Stimulated activated CD8-positive, alpha-beta memory T cell treated with anti-CD3 and anti-CD28 coated beads, Interleukin-12 subunit alpha, Interleukin-12 subunit beta, amount 100 ng/mL, for 4 hours (primary cell): ENCODE results near the gene GATB.

ENCODE experiments used
- DNase-seq: peaks from one replicate; pipeline ENCODE4 v3.0.0-alpha.2; 2020; ENCODE audit warnings: low read depth

The GATB gene

DNA sequence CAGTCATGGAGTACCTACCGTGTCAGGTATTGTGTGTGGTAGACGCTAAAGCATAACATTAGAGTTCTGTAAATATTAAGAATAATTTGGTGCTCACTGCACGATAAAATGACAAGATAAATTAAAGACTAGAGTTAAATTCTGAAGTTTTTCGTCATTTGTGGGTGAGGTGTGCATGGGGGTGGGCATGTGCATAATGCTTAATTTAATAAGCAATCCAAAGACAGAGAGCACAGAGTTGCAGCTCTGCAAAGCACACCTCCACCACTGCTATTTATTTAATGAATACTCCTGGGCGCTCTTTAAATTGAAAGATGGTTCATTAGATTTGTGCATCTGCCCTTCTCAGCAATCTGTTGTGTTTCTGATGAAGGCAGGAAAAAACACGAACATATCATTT, 62.6 kb downstream of the GATB start:
- DNase-seq: no peak

DNA sequence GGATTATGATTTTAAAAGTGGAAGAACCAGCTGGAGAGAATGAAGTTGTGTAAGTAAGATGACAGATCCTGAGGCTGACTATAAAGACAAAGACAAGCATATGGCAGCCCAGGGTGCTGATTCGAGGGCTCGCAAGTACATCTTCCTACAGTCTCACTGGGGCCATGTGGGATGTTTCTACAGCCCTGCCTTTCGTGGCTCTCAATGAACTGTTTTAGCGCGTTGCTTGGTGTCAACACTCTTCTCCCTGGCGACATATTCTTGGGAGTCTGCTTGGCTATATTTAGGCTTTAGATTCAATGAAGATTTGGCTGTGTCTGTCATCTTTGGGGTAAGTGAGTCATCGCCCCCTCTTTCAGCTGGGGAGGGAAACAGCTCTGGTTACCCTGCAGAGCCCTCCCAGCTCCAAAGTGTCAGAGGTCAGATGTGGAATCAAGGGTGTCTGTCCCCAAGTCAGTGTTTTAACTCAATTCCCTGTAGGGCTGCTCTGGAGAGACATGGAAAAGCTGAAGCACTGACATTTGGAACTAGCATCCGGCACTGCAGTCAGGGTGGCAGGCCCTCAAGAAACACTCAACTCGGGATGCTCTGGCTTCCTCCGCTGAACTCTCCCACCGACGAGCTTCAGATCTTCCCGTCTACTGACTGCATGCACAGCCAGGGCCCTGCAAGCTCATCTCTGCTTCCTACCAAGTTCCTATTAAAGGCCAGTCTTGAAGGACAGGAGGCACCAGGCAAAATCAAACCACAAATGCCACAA, 65.7 kb downstream of the GATB start:
- DNase-seq: no peak

DNA sequence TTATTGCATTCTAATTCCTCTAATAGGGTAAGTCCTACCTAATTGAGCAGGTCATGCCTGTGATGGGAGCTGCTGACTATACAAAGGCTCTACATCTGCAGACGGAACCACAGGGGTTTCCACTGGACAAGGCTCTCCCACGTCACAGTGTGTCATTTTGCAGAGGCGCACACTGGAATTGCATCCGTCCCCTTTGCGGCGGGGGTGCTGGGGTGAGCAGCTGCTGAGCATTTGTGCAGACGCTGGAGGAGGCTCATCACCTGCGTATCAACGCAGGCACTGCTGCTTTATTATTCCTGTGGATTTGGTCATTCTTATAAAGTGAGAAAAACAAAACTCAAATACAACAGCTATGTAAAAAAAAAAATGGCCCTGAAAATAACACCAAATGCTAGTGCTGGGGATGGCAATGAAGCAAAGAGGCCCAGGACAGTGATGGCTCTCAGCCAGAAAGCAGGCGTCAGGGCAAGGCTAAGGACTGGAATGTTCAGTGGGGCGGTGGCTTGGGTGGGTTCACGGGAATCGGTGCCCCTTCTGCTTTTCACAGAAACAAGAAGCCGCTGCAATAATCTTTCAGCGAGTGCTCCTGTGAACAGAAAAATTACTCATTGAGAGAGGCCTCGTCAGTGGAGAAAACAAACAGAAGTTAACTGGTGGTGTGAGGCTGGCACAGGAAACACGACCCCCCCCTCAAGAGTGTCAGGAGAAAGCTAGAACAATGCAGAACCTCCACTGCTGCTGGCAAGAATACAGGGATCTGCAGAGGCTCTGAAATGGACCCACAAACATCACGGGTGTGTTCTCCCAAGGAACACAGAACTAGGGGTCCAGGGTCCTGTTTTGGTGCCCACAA, 67.8 kb downstream of the GATB start:
- no peak for DNase-seq

DNA sequence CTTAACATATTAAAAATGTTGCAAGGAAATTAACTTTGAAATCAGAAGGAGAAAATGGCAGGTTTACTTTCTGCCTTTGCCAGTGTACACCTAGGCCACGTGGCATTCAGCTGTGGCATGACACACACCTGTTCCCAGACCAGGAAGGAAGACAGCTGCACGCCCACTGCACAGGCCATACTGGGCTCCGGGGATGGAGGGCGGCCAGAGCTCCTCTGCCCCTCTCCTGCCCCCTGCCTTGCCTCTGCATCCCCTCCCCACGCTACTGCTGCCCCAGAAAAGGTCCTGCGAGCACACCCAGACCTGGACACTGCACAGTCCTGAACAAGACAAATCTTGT, 68.4 kb downstream of the GATB start:
- DNase-seq: no peak

DNA sequence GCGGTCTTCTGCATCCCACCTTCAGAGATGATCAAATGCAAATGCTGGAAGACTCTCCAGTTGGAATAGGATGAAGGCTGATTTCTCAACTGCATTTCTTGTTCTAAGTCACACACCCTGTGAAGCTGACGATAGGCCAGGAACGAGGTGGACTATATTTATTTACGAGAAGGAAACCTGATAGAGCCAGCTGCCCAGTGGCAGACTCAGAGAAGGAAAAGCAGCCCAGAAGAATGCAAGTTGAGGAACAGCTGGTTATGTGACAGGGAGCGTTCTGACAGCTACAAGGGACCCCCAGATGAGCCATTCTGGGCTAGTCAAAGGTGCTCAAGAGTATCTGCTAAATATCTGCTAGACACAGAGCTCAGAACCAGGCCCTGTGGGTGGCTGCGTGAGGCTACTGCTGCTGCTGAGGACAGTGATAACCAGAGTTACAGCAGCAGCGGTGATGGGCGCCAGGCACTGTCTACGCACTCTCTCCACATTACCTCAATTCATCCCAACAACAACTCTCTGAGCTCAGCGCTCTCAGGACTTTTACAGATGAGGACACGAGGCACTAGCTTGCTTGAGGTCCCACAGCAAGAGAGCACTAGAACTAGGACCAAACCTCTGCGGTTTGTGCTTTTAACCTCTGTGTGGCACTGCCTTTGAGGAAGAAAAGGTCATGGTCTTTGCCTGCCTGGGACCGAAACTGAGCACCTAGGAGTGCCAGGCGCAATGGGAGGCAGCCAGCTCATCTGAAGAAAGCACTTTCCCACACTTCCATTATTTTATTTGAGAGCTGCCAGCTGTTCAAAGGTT, 69.0 kb downstream of the GATB start:
- DNase-seq: no peak

DNA sequence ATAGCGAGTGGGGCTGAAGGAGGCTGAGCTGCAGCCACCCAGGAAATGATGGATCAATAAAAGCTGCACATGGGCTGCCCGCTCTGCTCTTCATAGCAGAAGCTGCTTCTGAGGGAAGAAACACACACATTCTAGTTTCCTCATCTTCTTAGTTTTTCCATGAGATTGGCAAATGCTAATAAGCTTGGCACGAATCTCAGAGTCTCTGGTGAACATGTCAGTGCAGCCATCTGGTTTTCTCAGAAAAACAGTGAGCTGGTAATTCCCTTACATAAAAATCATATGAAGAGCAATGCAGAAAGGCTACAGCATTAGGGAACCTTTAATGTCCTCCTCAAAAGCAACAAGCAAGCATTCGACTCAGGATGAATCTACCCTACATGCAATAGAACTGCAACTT, 69.9 kb downstream of the GATB start:
- DNase-seq: no peak

DNA sequence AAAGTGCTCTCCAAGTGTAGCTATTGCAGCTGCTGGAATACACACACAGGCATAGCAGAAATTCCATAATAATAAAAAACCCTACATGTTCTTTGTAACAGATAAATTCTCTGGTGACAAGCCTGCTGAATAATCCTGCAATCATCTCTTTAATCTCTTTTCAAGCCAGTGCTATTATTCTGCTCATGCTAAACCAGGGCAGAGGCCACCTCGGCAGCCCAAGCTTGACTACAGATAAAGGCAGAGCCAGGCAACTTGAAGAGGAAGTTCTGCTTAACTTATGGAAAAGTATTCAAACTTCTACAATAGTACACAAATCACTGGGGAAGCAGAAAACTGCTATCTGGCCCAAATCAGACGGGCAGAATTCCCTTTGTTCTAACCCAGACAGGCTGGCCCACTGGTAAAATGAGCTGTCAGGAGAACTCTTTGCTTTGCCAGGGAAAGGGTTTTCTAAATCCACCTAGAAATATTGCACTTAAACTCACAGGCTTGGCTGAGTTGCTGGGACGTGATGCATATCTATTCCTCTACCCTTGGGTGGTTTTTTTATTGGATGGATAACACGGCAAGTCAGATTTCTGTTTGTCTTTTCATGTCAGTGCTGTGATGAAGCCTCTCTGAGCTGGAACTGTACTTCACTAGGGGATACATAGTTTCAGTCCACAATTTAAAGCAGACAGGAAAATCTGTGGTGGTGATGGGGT, 70.5 kb downstream of the GATB start:
- no peak for DNase-seq

DNA sequence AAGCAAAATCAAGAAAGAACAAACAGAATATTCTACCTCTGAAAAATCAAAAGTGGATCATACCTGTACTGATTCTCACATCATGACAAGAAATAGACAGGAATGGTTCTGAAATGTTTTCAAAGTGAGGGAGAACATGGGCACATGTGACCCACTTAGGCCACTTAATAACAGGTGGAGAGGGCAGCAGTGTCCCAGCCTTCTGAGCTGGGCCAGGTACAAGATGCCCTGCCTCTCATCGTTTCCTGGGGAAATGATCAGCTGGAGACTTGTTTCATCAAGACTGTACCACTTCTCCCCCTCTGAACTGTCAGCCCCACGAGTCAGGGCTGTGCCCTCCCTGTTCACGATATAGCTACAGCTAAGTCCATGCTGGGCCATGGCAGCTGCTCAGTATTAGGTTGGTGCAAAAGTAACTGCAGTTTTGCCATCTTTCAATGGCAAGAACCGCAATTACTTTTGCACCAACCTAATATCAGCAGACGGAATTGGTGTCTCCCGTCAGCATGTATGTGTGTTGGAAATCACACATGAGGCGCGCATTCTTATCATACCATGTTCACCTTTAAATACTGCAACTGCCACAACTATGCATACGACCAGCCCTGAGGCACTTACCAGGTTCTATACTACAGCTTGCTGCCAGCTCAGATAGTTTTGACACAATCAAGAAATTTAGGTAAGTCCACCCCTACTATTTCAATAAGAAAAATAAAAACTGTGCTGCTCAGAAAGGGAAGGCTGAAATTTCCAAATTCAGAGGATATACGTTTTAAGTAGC, 71.4 kb downstream of the GATB start:
- DNase-seq: no peak

DNA sequence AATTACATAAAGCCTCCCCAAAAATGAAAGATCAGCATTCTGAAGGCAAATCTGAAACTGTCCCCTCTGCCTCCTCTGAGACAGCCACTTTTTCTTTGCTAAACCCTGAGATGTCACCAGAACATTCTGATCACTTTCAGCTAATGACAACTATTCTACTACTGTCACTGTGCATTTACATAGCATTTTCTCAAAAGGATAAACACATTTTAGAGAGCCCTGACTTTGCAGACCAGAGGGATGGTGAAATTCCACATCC, 72.1 kb downstream of the GATB start:
- no peak for DNase-seq

DNA sequence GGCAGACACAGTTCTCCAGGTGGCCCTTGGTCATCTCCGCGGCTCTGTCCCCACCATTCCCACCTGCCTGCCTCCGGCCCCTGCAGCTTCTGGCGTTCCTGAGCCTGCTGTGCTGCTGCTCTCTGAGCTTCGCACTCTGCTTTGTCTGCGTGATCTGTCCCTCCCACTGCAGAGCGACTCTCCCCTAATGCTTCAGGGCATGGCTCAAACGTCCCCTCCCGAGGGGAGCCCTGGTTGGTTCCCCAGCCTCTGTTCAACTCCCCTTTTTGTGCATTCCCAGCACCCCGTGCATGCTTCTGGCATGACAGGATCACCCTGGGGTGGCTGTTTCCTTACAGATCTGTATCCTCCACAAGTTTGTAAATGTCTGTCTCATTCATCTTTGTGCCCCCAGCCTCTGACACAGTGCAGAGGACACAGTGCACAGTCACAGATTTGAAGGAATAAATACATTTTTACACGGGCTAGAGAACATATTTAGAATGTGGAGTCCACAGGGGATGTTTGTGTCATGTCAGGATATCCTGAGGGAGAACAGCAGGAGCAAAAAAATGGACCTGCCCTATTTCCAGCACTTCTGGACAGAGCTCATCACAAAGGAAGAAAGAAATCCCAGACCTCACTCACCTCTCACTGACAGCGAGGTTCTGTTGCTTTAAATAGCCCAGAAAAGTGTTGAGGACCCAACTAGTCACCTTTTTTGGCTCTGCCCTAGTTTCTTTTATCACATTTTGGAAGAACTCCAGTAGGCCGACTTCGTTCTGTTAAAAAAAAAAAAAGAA, 72.6 kb downstream of the GATB start:
- no peak for DNase-seq

DNA sequence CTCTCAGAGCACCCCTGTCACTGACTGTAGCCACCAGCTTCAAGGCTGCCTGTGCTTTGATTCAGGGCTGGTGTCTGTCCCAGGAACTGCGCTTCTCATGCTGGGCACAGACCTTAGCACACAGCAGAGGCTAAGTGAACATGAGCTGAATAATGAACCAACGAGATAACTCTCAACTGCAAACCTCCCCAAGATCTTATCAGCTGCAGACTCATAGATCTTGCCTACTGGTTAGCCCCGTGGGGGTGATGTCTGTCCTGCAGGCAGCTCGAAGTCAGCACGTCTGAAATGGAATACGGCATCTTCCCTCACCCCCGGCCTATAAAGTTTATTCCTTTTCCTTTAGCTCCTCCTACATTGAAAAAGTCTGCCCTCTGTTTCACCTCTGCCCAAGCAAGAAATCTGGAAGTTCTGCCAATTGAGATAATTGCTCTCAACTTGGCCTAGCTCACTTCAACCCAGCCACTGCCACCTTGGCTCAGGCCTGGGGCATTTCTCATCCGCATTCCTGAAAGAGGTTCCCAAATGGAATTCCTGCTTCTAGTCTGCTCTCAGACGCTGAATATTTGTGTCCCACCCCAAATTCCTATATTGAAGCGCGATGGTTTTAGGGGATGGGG, 73.7 kb downstream of the GATB start:
- no peak for DNase-seq

DNA sequence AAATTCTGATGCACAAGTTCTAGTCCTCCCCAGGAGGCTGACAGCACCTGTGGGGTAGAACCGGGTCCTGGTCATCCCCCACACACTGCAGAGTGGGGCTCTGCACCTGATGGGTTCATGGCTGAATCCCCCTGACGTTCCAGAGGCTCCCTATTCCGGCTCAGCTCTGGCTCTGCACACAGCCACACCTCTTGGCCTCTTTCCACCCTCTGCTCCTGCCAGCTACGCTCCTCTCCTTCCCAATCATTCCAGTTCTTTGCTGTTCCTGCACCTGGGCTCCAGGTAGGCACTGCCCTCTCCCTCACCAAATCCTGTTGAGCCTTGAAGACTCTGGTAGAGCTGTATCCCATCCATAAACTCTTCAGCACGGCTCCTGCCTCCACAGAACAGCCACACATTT, 75.5 kb downstream of the GATB start:
- no peak for DNase-seq

DNA sequence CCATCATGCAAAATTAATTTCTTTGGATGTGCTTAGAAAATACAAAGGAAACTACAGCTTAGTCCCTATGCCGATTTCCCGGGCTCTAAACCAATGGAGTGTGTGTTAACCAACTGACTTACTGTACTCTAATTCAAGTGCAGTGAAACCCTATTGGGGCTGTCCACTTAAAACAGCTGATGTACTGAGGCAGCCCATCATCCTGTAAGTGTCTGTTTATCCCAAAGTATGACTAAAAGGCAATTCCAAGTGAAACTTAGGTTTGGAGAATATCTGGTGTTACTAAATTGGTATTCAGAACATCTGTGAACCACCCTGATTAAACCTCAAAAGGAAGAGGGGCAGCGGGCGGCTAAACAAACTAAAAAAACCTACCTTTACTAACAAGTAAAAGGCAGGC, 79.7 kb downstream of the GATB start:
- DNase-seq: no peak

DNA sequence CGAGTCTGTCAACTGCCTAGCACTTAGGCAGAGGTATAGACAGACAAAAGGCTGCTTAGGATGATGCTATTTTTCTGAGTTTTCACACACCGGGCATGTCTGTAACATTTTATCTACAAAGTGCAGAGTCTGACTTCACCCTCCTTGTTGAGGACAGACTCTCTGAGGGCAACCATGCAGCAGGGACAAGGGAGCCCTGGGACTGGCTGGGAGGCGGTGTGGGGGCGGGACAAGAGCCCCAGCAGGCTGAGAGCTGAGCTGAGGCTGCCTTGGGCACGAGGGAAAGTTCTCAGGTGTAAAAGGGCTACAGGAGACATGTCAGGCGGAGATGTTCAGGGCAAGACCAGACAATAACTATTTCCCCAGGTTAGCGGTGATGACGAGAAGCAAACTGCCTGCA, 81.6 kb downstream of the GATB start:
- DNase-seq: no peak

DNA sequence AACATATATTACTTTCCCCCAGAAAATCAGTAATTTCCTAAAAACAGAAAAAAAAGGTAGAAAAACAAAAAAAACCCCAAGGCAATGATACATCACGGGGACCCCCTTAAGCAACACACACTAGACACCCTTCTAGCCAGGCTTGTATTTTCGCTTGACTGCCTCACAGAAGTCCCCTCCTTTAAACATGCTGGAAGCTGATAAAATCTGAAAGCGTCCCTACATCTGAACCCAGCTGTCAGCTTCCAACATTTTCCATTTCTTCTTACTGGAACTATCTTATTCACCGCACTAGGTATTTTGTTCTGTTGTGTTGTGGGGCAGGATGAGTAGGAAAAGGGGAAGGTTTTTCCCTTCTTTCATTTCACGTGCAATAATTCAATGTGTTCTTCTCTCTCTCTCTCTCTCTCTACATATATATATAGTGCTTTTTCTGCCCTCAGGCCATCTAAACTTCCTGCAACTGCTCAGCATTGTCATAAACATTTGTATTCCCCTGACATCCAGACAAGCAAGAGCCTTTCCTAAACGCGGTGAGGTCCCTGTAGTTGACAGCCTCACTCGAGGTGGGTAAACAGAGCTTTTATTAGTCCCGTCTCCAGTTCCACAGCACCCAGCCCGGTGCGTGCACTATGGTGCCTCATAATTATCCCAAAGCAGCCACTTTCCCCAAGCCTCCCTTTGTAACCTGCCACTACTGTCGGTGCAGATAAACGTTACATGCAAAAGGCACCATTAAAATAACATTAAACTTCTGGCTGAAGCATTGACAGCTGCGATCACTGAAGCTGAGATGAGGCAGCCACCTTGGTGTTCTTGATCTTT, 82.5 kb downstream of the GATB start:
- DNase-seq: no peak

DNA sequence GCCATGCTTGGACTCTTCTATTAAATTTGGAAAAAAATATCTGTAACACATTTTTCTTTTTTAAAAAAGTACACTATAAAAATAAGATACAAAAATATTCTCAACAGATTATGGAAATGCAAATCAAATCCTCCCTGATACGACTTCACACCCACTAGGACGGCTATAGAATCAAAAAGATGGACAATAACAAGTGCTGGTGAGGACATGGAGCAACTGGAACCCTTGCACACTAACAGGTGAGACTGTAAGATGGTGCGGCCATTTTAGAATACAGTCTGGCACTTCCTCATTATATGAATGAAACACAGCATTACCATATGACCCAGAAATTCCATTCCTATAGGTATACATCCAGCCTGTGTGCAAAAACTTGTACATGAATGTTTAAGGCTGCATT, 83.6 kb downstream of the GATB start:
- no peak for DNase-seq

DNA sequence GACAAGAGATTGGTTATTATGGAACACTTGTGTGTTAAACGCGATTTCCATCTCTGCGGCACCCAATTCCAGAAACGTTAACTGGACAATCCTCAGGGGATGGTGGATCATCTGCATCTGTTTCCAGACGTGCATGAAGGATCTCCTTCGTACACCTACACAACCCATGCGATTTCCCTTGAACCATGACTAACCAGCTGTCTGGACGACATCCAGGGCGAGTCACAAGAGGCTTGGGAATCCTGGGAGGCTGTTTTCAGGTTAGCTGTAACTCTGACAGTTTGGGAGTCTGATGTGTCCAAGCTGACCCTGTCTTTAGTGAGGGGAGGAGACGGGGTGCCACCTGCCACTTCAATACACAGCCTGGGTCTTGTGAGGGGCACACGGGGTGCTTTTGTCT, 84.5 kb downstream of the GATB start:
- no peak for DNase-seq

DNA sequence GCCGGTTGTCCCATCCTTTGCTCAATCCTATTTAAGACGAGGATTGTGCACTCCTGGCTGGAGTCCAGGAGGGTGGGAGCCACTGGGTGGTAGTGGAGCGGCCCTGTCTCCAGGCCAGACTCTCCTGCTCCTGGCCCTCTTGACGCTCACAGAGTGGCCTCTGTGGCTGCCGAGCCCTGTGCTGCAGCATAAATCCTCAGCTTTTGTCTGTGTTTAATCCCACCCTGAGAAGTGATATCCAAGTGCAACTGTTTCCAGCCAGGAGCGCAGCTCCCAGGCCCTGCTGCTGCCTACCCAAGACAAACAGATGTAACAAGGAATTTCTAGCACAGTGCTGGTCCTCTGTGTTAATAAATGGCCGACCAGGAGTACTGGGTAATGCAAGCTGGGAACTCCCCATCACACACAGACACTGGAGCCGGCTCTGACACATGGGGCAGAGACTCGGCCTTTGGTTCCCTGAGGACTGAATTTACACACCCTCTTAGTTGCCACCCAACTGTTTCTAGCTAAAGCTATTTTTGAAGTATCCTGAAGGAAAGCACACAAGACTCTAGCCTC, 85.3 kb downstream of the GATB start:
- no peak for DNase-seq

DNA sequence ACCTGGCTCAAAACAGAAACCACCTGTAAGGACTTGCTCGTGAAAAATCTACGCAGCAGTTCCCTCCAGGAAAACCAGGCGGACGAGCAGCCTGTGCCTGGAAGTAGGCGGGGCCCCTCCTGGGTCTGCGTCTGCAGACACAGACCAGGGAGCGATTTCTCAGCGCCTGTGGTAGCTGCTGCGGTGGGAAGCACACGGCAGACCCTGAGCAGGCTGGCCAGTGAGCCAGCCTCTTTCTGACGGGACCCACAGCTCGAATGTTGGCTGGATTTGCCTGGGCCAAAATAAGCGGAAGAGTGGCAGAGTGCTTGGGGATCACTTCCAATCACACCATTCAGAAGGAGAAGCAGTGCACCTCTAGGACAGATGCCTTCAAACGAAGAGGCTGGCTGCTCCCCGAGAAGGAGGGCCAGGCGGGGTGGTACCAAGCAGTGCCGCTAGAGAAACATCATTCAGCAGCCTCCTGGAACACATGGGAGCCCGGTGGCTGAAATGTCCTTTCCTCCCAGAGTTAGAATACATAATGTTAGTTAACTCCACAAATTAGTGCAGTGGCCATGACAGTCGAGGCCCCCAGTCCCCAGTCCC, 85.9 kb downstream of the GATB start:
- DNase-seq: no peak
